Left hindlimb (tissue), 1 donor: Measurements from ENCODE around the gene ACSF2.

Source experiments
- DNase-seq: peaks from one replicate; pipeline ENCODE4 v3.0.0-alpha.2; 2018

The ACSF2 gene

GRCh38 chr17:50479522-50480141 lies 53.6 kb downstream of the ACSF2 start:
- DNase-seq = peak; percentile 79

GRCh38 chr17:50480142-50480764 lies 54.2 kb downstream of the ACSF2 start:
- DNase-seq = no peak

DNA sequence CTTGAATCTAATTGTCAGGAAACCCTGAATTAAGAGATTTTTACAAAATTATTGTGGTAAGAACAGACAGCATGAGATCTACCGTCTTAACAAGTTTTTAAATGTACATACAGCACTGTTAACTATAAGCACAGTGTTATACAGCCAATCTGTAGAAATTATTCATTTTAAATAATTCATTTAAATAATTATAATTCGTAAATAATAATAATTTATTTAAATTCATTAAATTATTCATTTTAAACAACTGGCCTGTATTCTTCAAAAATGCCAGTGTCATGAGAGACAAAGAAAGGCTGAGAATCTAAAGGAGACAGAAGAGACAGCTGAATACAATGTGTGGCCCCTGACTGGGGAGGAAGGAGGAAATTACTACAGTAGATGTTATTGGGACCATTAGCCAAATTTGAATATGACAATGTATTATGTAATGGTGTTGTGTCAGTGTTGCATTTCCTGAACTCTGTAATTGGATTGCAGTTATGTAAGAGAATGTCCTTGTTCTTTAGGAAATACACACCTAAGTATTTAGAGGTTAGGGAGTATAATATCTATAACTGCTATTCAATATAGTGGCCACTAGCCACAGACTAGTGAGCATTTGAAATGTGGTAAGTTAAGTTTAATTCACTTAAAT lies 55.0 kb downstream of the ACSF2 start:
- DNase-seq = no peak

DNA sequence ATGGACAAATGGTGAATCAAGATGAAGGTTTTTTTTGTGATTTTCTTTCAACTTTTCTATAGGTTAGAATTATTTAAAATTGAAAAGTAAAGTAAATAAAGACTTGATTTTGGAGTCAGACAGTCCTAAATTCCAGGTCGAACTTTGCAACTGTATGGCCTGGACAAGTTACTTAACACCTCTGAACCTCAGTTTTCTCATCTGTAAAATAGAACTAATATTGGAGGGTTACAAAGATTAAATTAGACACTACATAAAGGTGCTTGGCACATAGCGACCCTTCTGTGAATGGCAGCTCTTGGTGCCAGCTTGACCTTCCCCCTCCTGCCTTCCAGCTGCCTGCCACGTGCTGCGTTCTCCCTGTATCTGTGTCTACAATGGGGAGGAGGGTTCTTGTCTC lies 55.6 kb downstream of the ACSF2 start:
- no peak for DNase-seq

GRCh38 chr17:50482110-50482509 lies 56.1 kb downstream of the ACSF2 start:
- no peak for DNase-seq

- peak; percentile 87 for DNase-seq
Observed at GRCh38 chr17:50482516-50482915, 56.5 kb downstream of the ACSF2 start.

DNA sequence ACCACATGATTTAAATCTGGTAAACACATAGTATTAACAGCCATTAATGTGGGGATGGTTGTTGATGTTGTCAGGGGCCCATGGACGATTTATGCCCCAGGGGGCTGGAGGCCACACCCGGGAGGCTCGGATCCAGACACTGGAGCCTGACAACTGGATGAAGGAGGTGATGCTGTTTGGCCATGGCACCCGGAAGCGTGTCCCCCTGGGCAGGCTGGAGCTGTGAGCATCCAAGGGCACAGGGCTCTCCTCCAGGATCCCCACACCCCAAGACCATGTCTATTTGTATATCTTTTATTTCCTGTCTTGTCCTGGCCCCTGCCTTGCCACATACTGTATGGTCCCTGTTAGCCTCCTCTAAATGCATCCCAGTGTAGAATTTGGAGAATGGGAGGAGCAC lies 57.2 kb downstream of the ACSF2 start:
- DNase-seq = no peak

DNA sequence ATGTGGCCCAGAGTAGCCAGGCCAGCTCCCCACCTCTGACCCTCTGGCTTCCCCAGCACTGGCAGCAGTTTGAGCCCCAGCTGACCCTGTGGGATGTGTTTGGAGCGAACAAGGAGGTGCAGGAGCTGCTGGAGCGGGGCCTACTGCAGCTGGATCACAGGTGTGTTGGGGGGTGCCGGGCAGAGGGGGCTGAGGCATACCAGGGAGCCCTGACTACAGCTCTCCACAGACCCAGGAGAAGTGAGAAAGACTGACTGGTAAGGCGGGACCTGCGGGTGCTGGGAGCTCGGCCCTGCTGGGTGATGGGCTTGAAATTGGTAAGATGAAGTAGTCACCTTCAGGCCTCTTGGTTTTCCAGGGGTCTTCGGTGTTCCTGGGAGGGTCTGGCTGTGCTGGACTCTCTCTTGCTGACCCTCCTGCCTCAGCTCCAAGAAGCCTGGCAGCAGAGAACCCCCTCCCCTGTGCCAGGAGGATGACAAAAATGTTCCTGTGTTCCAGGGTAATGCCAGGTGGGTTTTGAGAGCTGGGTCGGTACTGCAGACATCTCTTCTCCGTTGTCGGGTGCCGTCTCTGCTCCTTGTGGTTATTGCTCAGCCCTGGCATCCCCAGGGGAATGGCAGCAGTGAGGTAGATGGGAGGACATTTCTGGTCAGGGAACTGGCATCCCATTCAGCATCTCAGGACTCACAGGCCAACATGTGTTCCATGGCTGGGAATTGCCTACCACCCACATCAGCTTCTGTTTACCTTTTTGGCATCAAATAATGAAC lies 58.6 kb downstream of the ACSF2 start:
- no peak for DNase-seq

GRCh38 chr17:50487213-50488096 lies 61.4 kb downstream of the ACSF2 start:
- no peak for DNase-seq

- DNase-seq = no peak
Observed at GRCh38 chr17:50488880-50489279, 62.9 kb downstream of the ACSF2 start.

GRCh38 chr17:50491505-50491904 lies 65.5 kb downstream of the ACSF2 start:
- DNase-seq = no peak

DNA sequence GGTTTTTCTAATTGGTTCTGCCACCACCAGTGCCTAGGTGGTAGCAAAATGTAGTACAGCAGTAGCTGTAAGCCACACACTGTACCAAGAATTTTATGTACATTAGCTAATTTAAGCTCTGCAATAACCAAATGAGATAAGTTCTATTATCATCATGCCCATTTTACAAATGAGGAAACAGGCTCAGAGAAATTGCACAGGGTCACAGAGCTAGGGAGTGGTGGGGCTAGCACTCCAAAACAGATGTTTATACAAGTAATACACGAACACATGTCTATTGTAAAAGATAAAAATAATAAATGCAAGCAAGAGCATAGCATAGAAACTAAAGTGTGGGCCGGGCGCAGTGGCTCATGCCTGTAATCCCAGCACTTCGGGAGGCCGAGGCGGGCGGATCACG lies 66.2 kb downstream of the ACSF2 start:
- no peak for DNase-seq

DNA sequence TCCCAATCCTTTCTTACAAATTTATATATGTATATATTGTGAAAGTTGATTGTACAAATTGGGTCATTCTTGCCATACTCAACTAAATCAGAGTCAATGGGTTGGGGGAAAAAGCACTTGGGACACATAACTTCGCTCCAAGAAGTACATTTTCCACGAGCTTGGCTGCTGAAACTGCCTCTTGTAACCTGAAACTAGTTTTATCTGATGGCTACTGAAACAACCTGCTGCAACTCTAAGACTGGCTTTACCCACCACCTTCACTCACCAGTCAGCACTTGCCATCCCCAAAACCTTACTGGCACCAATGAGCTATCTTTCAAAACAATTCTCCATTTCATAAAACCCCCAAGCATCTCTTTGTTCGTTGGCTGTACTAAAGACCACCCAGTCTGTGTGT lies 67.7 kb downstream of the ACSF2 start:
- DNase-seq = no peak

- no peak for DNase-seq
Observed at GRCh38 chr17:50495217-50495823, 69.3 kb downstream of the ACSF2 start.

DNA sequence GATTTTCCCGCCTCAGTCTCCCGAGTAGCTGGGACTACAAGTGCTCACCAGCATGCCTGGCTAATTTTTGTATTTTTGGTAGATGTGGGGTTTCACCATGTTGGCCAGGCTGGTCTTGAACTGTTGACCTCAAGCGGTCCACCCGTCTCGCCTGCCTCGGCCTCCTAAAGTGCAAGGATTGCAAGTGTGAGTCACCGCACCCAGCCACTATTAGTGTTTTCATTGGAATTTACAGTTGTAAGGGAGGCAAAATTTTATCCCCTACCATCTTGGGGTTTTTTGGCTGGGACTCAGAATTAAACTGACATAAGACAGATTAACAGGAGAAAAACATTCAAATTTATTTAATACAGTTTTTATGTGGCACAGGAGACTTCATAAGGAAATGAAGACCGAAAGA lies 69.9 kb downstream of the ACSF2 start:
- no peak for DNase-seq

- DNase-seq = no peak
Observed at GRCh38 chr17:50498021-50498874, 72.2 kb downstream of the ACSF2 start.

DNA sequence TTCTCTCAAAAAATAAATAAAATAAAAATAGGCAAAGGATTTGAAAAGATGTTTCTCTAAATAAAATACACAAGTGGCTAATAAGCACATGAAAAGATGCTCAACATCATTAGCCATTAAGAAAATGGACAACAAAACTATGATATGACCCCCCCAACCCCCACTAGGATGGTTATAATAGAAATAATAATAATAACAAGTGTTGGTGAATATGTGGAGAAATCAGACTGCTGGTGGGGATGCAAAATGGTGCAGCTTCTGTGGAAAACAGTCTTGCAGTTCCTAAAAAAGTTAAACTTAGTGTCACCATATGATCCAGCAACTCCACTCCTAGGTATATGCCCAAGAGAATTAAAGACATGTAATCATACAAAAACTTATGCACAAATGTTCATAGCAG lies 73.3 kb downstream of the ACSF2 start:
- no peak for DNase-seq

- no peak for DNase-seq
Observed at GRCh38 chr17:50499721-50500120, 73.7 kb downstream of the ACSF2 start.

DNA sequence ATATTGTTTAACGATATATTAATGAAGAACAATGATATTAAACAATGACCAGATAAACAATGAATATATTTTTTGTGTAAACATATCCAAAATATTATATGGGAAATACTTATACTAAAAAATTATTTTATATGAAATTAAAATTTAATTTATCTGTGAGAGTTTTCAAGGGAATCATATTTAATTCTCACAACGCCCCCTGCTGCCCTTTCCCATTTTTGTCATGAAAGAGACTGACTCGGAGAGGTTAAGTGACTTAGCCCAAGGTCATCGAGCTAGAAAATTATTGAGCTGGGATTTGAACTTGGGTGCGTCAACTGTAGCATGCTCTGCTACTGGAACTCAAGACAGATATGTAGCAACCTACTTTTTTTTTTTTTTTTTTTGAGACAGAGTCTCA lies 75.0 kb downstream of the ACSF2 start:
- no peak for DNase-seq

DNA sequence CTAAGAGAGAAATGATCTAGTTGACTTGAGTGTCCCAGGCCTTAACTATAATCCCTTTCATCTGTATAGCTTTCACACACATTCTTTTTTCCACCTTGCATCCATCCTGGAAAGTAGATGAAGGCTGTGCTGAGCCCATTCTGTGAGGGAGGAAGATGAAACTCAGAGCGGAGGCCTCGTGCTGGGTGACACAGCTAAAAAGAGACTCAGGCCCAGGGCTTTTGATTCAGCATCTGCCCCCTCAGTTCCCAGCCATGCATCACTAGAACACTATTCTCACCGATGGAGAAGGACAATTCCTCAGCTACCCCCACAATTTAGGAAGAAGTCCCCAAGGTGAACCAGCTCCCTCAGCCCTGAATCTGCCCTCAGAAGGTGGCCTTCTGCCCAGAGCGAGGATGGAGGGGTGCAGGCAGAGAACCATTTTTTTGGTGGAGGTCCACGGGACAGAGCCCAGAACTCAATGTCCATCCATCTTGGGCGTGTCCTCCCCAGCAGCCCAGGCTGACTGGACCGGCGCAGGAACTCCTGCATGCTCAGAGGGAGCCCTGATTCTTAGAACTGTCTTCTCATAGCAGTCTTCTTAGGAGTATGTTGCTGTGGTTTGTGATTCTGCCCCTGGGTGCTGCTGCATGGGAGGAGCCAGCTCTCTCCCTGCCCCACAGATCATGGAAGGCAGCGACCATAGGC lies 76.4 kb downstream of the ACSF2 start:
- DNase-seq = no peak
